ENCODE data around the gene HMSD. TPM values are rescaled to one million over a fixed set of nuclear protein-coding genes. Genes with fewer than 3 reads are reported as not detected.

Gene HMSD
- total and polyA plus RNA-seq, 2 of the 13 experiments (the other 11 are each of a cell fraction or from before 2014, with no cell fraction given), result not detected

GRCh38 chr18:63909870-63910269 lies 39.2 kb upstream of the HMSD start:
- no peak overlapping the region for H3K27ac ChIP-seq (ENCODE audit: extremely low read length, insufficient read depth, low read length)
- intact Hi-C loops (cut with micrococcal nuclease; ENCODE audit: unreplicated experiment), result no loop called here
- CTCF ChIA-PET (ENCODE audit: low intra/inter-chr PET ratio, low total read pairs), result no interaction called here
- DNase-seq (ENCODE audit: low spot score) (no peak), FAIRE-seq (no peak), ATAC-seq (no peak)
- 5% methylated on average over 2 of the region's 2 CpGs for WGBS (ENCODE audit: low lambda C conversion rate)
- no peaks in the 10 kb centered on the region for H3K4me1 ChIP-seq (ENCODE audit: insufficient read depth, low read length)
- POLR2A ChIA-PET, result no interaction called here
- H3K9ac ChIP-seq (ENCODE audit: insufficient read depth, low read depth, low read length), result no peak overlapping the region
- in situ Hi-C loops (cut with HindIII; ENCODE audit: extremely low pct_ligation_motif_present, low pct_unique_long_range_greater_than_20kb), result no loop called here
- BruUV-seq (replicated peaks), result no TSS peak
- H3K36me3 ChIP-seq (replicated peaks in 1 of 2; ENCODE audit: control insufficient read depth in 1 of 2, insufficient read depth in 2 of 2, low read length in 2 of 2), result no peaks in the 10 kb centered on the region
- H3K79me2 ChIP-seq (ENCODE audit: insufficient read depth, low read length), result no peaks in the 10 kb centered on the region
- no peak for TF ChIP-seq KLF9 (CRISPR knock-in tag; IDR thresholded peaks at IDR 0.05; ENCODE audit: low read depth)
- TF ChIP-seq ZFP36L1 (CRISPR knock-in tag; IDR thresholded peaks at IDR 0.05), result no peak
- no peak for TF ChIP-seq THRA (CRISPR knock-in tag; IDR thresholded peaks at IDR 0.05; ENCODE audit: borderline replicate concordance)
- no peak for TF ChIP-seq FOXA1 (IDR thresholded peaks at IDR 0.05)
- no peak for TF ChIP-seq FOXA1 (CRISPR knock-in tag; IDR thresholded peaks at IDR 0.05)
- TF ChIP-seq ZNF678 (CRISPR knock-in tag; IDR thresholded peaks at IDR 0.05), result no peak
- TF ChIP-seq ZNF430 (CRISPR knock-in tag; IDR thresholded peaks at IDR 0.05), result no peak
- TF ChIP-seq RBM39 (IDR thresholded peaks at IDR 0.05; ENCODE audit: low read depth, low read length, poor library complexity, severe bottlenecking), result no peak
- TF ChIP-seq GATAD1 (CRISPR knock-in tag; IDR thresholded peaks at IDR 0.05), result no peak
- no peak for TF ChIP-seq REL (CRISPR knock-in tag; conservative IDR thresholded peaks at IDR 0.05)
- no peak for TF ChIP-seq SCMH1 (CRISPR knock-in tag; IDR thresholded peaks at IDR 0.05; ENCODE audit: borderline replicate concordance)
- TF ChIP-seq, protein P1, sequence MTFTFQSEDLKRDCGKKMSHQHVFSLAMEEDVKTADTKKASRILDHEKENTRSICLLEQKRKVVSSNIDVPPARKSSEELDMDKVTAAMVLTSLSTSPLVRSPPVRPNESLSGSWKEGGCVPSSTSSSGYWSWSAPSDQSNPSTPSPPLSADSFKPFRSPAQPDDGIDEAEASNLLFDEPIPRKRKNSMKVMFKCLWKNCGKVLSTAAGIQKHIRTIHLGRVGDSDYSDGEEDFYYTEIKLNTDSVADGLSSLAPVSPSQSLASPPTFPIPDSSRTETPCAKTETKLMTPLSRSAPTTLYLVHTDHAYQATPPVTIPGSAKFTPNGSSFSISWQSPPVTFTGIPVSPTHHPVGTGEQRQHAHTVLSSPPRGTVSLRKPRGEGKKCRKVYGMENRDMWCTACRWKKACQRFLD (CRISPR knock-in tag; IDR thresholded peaks at IDR 0.05; ENCODE audit: borderline replicate concordance), result no peak
- no peak for TF ChIP-seq DRAP1 (CRISPR knock-in tag; IDR thresholded peaks at IDR 0.05)
- no peak for TF ChIP-seq ZNF549 (CRISPR knock-in tag; IDR thresholded peaks at IDR 0.05)
- TF ChIP-seq ZNF34 (CRISPR knock-in tag; IDR thresholded peaks at IDR 0.05; ENCODE audit: borderline replicate concordance), result no peak
- H2AFZ ChIP-seq (ENCODE audit: low read length), result no peak overlapping the region
- H3K4me2 ChIP-seq (ENCODE audit: low read depth, low read length), result no peak overlapping the region
- no peaks in the 10 kb centered on the region for H4K20me1 ChIP-seq (ENCODE audit: insufficient read depth, low read length)
- H3K9me3 ChIP-seq (ENCODE audit: low read length), result no peaks in the 10 kb centered on the region
- H3K4me3 ChIP-seq (replicated peaks in 1 of 3; ENCODE audit: insufficient read depth in 1 of 3, low read depth in 2 of 3, low read length in 3 of 3), result no peak overlapping the region
- no peaks in the 10 kb centered on the region for H3K27me3 ChIP-seq (ENCODE audit: control insufficient read depth in 1 of 2, insufficient read depth in 2 of 2, low read length in 2 of 2)
